ENCODE measurements around the gene CWF19L2.
A peak's percentile ranks its signal among the peaks of the same experiment; 100 is the strongest.
"Not testable (repeated sequence)": the region's sequence is repeated elsewhere in the genome, so short reads cannot be mapped to it uniquely, and the experiment has no call there.

CWF19L2 gene

GRCh38 chr11:107457558-107458271 is at the start of gene CWF19L2:
Gene CWF19L2, minus strand, starts transcription at chr11:107457825. Its CDS starts 9 bp downstream, at chr11:107457816.
- peak; percentile 97 for DNase-seq (ENCODE audit: low spot score)

GRCh38 chr11:107505647-107506225 is 48.1 kb upstream of the CWF19L2 start:
- DNase-seq (ENCODE audit: low spot score) = peak; percentile 5

- peak; percentile 20 for DNase-seq (ENCODE audit: low spot score)
Measured at GRCh38 chr11:107504981-107505380, 47.4 kb upstream of the CWF19L2 start.

- DNase-seq (ENCODE audit: low spot score) = no peak
Measured at GRCh38 chr11:107501713-107502112, 44.1 kb upstream of the CWF19L2 start.

- DNase-seq (ENCODE audit: low spot score) = not testable (repeated sequence)
Measured at GRCh38 chr11:107497371-107497770, 39.7 kb upstream of the CWF19L2 start.

- no peak for DNase-seq (ENCODE audit: low spot score)
Measured at GRCh38 chr11:107496011-107496410, 38.4 kb upstream of the CWF19L2 start.

- DNase-seq (ENCODE audit: low spot score) = no peak
Measured at GRCh38 chr11:107494055-107494454, 36.4 kb upstream of the CWF19L2 start.

- DNase-seq (ENCODE audit: low spot score) = no peak
Measured at GRCh38 chr11:107493117-107493516, 35.5 kb upstream of the CWF19L2 start.

- no peak for DNase-seq (ENCODE audit: low spot score)
Measured at GRCh38 chr11:107490836-107491235, 33.2 kb upstream of the CWF19L2 start.

- DNase-seq (ENCODE audit: low spot score) = no peak
Measured at GRCh38 chr11:107482234-107482633, 24.6 kb upstream of the CWF19L2 start.

- DNase-seq (ENCODE audit: low spot score) = no peak
Measured at GRCh38 chr11:107478922-107479321, 21.3 kb upstream of the CWF19L2 start.

GRCh38 chr11:107477820-107478219 is 20.2 kb upstream of the CWF19L2 start:
- DNase-seq (ENCODE audit: low spot score) = no peak

- DNase-seq (ENCODE audit: low spot score) = no peak
Measured at GRCh38 chr11:107473792-107474191, 16.2 kb upstream of the CWF19L2 start.

GRCh38 chr11:107472966-107473365 is 15.3 kb upstream of the CWF19L2 start:
- DNase-seq (ENCODE audit: low spot score) = no peak

- DNase-seq (ENCODE audit: low spot score) = no peak
Measured at GRCh38 chr11:107468596-107468995, 11.0 kb upstream of the CWF19L2 start.

- no peak for DNase-seq (ENCODE audit: low spot score)
Measured at GRCh38 chr11:107467696-107468095, 10.1 kb upstream of the CWF19L2 start.

- DNase-seq (ENCODE audit: low spot score) = not testable (repeated sequence)
Measured at GRCh38 chr11:107466275-107466866, 8.7 kb upstream of the CWF19L2 start.

- no peak for DNase-seq (ENCODE audit: low spot score)
Measured at GRCh38 chr11:107457205-107457557, 444 bp downstream of the CWF19L2 start.

- no peak for DNase-seq (ENCODE audit: low spot score)
Measured at GRCh38 chr11:107453594-107454286, 3.9 kb downstream of the CWF19L2 start.

- DNase-seq (ENCODE audit: low spot score) = no peak
Measured at GRCh38 chr11:107446822-107447431, 10.7 kb downstream of the CWF19L2 start.

- no peak for DNase-seq (ENCODE audit: low spot score)
Measured at GRCh38 chr11:107442715-107443215, 14.9 kb downstream of the CWF19L2 start.

- peak; percentile 16 for DNase-seq (ENCODE audit: low spot score)
Measured at GRCh38 chr11:107439586-107440167, 17.9 kb downstream of the CWF19L2 start.
